22Rv1 (cell line): Measurements from ENCODE around the gene CDH22.

Experiments used
- ZFX ChIP-seq: fragments of 450-650 bp; IDR thresholded peaks from 2 replicates; pipeline ENCODE4 v1.6.1; 2017; ENCODE audit warnings: antibody characterized with exemption, borderline replicate concordance
- TF ChIP-seq, protein P1 (sequence below): fragments of 450-650 bp; IDR thresholded peaks from 2 replicates; pipeline ENCODE4 v1.5.1; 2017; ENCODE audit warnings: mild to moderate bottlenecking

DNA sequence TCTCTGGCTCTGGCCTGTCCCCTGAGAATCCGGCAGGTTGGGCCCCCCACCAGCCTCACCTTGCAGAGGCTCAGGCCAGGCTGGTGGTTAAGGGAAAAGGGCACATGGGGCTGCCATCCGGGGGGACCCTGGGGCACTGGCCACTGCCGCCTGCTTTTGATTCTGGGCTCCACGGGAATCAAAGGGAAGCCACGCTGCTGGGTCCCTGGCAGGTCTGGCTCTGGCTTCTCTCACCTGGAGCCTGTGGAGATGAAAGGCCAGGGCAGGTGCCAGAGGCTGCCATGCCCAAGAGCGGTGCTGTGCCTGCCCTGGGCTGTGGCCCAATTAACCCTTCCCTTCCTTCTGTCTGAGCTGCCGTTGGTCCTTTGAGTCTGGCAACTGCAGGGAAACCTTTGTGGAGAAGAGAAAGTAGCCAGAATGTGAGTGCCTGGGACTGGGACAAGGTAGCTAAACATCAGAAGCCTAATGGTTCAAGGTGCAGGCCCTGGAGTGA, 9.4 kb upstream of the CDH22 start:
- TF ChIP-seq, protein P1, sequence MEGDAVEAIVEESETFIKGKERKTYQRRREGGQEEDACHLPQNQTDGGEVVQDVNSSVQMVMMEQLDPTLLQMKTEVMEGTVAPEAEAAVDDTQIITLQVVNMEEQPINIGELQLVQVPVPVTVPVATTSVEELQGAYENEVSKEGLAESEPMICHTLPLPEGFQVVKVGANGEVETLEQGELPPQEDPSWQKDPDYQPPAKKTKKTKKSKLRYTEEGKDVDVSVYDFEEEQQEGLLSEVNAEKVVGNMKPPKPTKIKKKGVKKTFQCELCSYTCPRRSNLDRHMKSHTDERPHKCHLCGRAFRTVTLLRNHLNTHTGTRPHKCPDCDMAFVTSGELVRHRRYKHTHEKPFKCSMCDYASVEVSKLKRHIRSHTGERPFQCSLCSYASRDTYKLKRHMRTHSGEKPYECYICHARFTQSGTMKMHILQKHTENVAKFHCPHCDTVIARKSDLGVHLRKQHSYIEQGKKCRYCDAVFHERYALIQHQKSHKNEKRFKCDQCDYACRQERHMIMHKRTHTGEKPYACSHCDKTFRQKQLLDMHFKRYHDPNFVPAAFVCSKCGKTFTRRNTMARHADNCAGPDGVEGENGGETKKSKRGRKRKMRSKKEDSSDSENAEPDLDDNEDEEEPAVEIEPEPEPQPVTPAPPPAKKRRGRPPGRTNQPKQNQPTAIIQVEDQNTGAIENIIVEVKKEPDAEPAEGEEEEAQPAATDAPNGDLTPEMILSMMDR = no peak
- no peak for TF ChIP-seq ZFX
